Measurements from ENCODE around the gene EPHB2. TPM values are rescaled to one million over a fixed set of nuclear protein-coding genes. Genes with fewer than 3 reads are reported as not detected.
A peak's percentile ranks its signal among the peaks of the same experiment; 100 is the strongest.

The EPHB2 gene
- total RNA-seq, 1 experiment from 2014 or later = 18.5 TPM

DNA sequence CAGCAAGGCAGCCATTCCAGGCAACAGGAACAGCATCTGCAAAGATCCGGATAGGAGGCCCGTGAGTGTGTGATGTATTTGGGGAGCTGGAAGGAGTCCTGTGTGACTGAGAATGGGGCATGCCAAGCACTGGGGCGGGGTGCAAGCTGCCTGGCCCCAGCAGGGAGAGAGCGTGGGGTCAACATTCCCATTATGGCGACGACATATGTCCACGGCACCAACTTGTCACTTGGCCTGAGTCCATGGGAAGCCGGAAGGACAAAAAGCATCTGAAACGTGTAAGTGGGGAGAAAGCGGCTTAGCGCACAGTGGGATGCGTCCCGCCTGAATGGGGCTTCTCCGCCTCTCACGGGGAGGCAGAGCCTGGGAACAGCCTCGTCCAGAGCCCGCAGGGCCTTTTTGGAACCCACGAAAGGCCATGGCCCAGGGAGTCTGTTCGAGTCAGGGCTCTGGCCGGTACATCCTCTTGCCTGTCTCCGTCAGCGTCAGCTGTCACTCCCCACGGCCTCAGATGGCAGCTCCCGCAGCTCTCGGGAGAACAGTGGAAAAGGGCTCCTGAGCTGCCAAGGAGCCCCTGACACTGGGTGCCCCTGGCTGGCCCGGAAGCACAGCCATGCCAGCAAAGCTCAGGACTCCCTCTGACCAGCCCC, 12.4 kb downstream of the EPHB2 start:
- ATAC-seq (no peak), DNase-seq (ENCODE audit: low spot score) (no peak)
- Mint-ChIP-seq H3K4me1 (no peaks in the 10 kb centered on the region), H3K27me3 (ENCODE audit: low read depth) (no peaks in the 10 kb centered on the region), H3K36me3 (no peaks in the 10 kb centered on the region), H3K9me3 (no peaks in the 10 kb centered on the region), H3K4me3 (no peak overlapping the region), H3K27ac (no peak overlapping the region)
- no peak for TF ChIP-seq JUN (CRISPR knock-in tag; IDR thresholded peaks at IDR 0.05)
- TF ChIP-seq CBFB (CRISPR knock-in tag; IDR thresholded peaks at IDR 0.05; ENCODE audit: low read depth) = no peak
- TF ChIP-seq ZSCAN18 (CRISPR knock-in tag; IDR thresholded peaks at IDR 0.05) = no peak
- TF ChIP-seq ZNF281 (CRISPR knock-in tag; IDR thresholded peaks at IDR 0.05) = no peak
- TF ChIP-seq ATF3 (CRISPR knock-in tag; conservative IDR thresholded peaks at IDR 0.05) = no peak
- no peak for TF ChIP-seq AFF4 (CRISPR knock-in tag; IDR thresholded peaks at IDR 0.05; ENCODE audit: borderline replicate concordance)
- TF ChIP-seq ZNF671 (CRISPR knock-in tag; IDR thresholded peaks at IDR 0.05) = no peak
- no peak for TF ChIP-seq ZNF121 (CRISPR knock-in tag; IDR thresholded peaks at IDR 0.05)
- TF ChIP-seq FOXK1 (CRISPR knock-in tag; IDR thresholded peaks at IDR 0.05) = no peak
- ChIA-PET CTCF (interaction anchor here (1.1 to 3.1 kb wide), 5 partner anchors 9 to 18 kb away, joined by 4 to 13 read pairs (median 6); no protein-coding TSS in a partner anchor), POLR2A (no interaction called here)

GRCh38 chr1:22727873-22728272, 17.2 kb downstream of the EPHB2 start:
- ATAC-seq (no peak), DNase-seq (ENCODE audit: low spot score) (no peak)
- Mint-ChIP-seq H3K4me3 (no peak overlapping the region), H3K27me3 (ENCODE audit: low read depth) (no peaks in the 10 kb centered on the region), H3K9me3 (no peaks in the 10 kb centered on the region), H3K36me3 (no peaks in the 10 kb centered on the region), H3K4me1 (peaks cover 11% of the 10 kb centered on the region), H3K27ac (no peak overlapping the region)
- CTCF ChIA-PET = interaction anchor here (1.4 to 1.8 kb wide), 2 partner anchors 10 to 23 kb away, joined by 4 to 5 read pairs; no protein-coding TSS in a partner anchor
- TF ChIP-seq, protein P1, sequence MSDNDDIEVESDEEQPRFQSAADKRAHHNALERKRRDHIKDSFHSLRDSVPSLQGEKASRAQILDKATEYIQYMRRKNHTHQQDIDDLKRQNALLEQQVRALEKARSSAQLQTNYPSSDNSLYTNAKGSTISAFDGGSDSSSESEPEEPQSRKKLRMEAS (CRISPR knock-in tag; IDR thresholded peaks at IDR 0.05) = no peak
- no peak for TF ChIP-seq TEAD4 (CRISPR knock-in tag; IDR thresholded peaks at IDR 0.05)
- no peak for TF ChIP-seq GABPB1 (CRISPR knock-in tag; IDR thresholded peaks at IDR 0.05)
- TF ChIP-seq, protein P2, sequence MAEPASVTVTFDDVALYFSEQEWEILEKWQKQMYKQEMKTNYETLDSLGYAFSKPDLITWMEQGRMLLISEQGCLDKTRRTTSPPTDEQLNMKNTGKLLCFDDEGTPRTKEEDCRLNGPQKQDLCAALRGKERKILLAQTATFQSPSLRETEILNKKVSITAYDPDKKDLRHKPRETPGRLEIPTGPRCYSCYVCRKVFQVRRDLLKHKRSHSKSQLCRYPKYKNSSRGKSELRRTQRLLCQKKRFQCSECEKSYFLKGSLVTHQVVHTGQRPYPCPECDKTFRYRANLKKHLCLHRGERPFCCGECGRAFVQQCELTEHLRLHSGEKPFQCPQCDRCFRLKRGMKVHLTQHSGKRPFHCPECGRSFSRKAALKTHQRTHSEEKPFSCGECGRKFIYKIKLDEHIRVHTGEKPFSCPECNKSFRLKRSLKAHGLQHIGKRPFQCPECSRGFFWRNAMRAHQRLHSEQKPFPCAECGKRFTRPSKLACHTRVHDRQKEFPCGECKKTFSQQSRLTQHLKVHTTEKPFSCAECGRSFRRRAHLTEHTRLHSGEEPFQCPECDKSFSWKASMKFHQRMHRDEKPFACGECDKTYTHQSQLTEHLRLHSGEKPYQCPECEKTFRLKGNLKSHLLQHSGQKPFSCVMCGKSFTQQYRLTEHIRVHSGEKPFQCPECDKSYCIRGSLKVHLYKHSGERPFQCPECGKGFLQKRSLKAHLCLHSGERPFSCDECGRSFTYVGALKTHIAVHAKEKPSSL (CRISPR knock-in tag; conservative IDR thresholded peaks at IDR 0.05) = no peak
- TF ChIP-seq HMGA2 (CRISPR knock-in tag; IDR thresholded peaks at IDR 0.05) = 0 out of 2 replicates have a peak, but pooled peaks have one; percentile 21
- POLR2A ChIA-PET = no interaction called here
